Fibroblast of lung (primary cell): ENCODE results near the gene CLEC4F. TPM values are rescaled to one million over a fixed set of nuclear protein-coding genes. Genes with fewer than 3 reads are reported as not detected.

Experiments
- DNase-seq, 2 donors: peaks; one replicate each; pipeline versions ENCODE4 v3.0.0 to v3.0.0-alpha.2; 2010; ENCODE audit warnings: low read depth in 2 of 2
- H2AFZ ChIP-seq: 2 replicates; pipeline ENCODE4 v1.5.1; 2012; ENCODE audit warnings: low read length, control low read depth, inconsistent platforms
- H3K27ac ChIP-seq: 2 replicates; pipeline ENCODE4 v1.5.1; 2011; ENCODE audit warnings: low read length, control low read depth; ENCODE audit not compliant: insufficient read depth
- H3K27me3 ChIP-seq: 2 replicates; pipeline ENCODE4 v1.5.1; 2011; ENCODE audit warnings: mild to moderate bottlenecking, low read length; ENCODE audit not compliant: control insufficient read depth, insufficient read depth
- H3K36me3 ChIP-seq: 2 replicates; pipeline ENCODE4 v1.5.1; 2011; ENCODE audit warnings: low read length; ENCODE audit not compliant: control insufficient read depth, insufficient read depth
- H3K4me1 ChIP-seq: 2 replicates; pipeline ENCODE4 v1.5.1; 2011; ENCODE audit warnings: low read length; ENCODE audit not compliant: control insufficient read depth, insufficient read depth; ENCODE audit errors: extremely low read depth
- H3K4me2 ChIP-seq: 2 replicates; pipeline ENCODE4 v1.5.1; 2011; ENCODE audit warnings: low read length, control low read depth; ENCODE audit not compliant: insufficient read depth; ENCODE audit errors: extremely low read depth
- H3K4me3 ChIP-seq, 4 experiments: fragments of 200-600 bp in 1 of 4; sonication (generic) in 1 of 4; replicated peaks in 1 of 4; 2 replicates each; pipeline ENCODE4 v1.5.1; 2011 to 2016; ENCODE audit warnings: low read length in 4 of 4, low read depth in 3 of 4, mild to moderate bottlenecking in 3 of 4, control low read depth in 2 of 4, inconsistent platforms in 1 of 4, mixed read lengths in 1 of 4; ENCODE audit not compliant: insufficient read depth in 1 of 4; ENCODE audit errors: control extremely low read depth in 1 of 4
- H3K79me2 ChIP-seq: 2 replicates; pipeline ENCODE4 v1.5.1; 2012; ENCODE audit warnings: mild to moderate bottlenecking, low read length, inconsistent platforms; ENCODE audit not compliant: control insufficient read depth, insufficient read depth
- H3K9ac ChIP-seq: 2 replicates; pipeline ENCODE4 v1.5.1; 2011; ENCODE audit warnings: mild to moderate bottlenecking, low read length, control low read depth; ENCODE audit not compliant: insufficient read depth
- H3K9me3 ChIP-seq: 2 replicates; pipeline ENCODE4 v1.5.1; 2012; ENCODE audit warnings: low read depth, low read length; ENCODE audit not compliant: control insufficient read depth, insufficient read depth
- H4K20me1 ChIP-seq: 2 replicates; pipeline ENCODE4 v1.5.1; 2011; ENCODE audit warnings: low read length; ENCODE audit not compliant: control insufficient read depth, insufficient read depth; ENCODE audit errors: extremely low read depth
- EZH2 ChIP-seq: IDR thresholded peaks from 2 replicates; pipeline ENCODE4 v1.5.1; 2012; ENCODE audit warnings: low read length, control low read depth, mild to moderate bottlenecking; ENCODE audit errors: missing control alignments
- polyA plus RNA-seq, 2 donors: library from polyadenylated mRNA; depleted of rRNA in 1 of 2; stranded (reverse) in 1 of 2; unstranded in 1 of 2; fragments of >200 nt; gene quantifications; 2 replicates each; pipeline ENCODE4 v1.2.1, GENCODE V29; 2011 to 2012; ENCODE audit warnings: missing spikeins in 1 of 2
- total RNA-seq: library from RNA; depleted of rRNA; stranded (reverse); fragments of >200 nt; gene quantifications from 2 replicates; pipeline ENCODE4 v1.2.1, GENCODE V29; 2014
- TF ChIP-seq, protein P1 (sequence below), 2 donors: IDR thresholded peaks in 1 of 2; conservative IDR thresholded peaks in 1 of 2; 1 replicate in 1 of 2; 2 replicates in 1 of 2; pipeline ENCODE4 v1.5.1; 2011 to 2012; ENCODE audit warnings: low read length in 2 of 2, control low read depth in 1 of 2, inconsistent platforms in 1 of 2, low read depth in 1 of 2, mild to moderate bottlenecking in 1 of 2

CLEC4F gene
- total and polyA plus RNA-seq, 2 donors (not counting 1 experiment from before 2014, with no cell fraction given), result not detected

GRCh38 chr2:70807828-70808118 is 12.6 kb downstream of the CLEC4F start:
- Histone ChIP-seq H3K27me3 (peaks cover 2% of the 10 kb centered on the region), H3K4me1 (no peaks in the 10 kb centered on the region), H3K9ac (no peak overlapping the region), H3K79me2 (no peaks in the 10 kb centered on the region), H3K9me3 (no peaks in the 10 kb centered on the region), H3K4me2 (no peak overlapping the region), H3K27ac (no peak overlapping the region), H3K4me3 (no peak overlapping the region), H4K20me1 (no peaks in the 10 kb centered on the region), H3K36me3 (no peaks in the 10 kb centered on the region), H2AFZ (no peak overlapping the region)
- TF ChIP-seq, protein P1, sequence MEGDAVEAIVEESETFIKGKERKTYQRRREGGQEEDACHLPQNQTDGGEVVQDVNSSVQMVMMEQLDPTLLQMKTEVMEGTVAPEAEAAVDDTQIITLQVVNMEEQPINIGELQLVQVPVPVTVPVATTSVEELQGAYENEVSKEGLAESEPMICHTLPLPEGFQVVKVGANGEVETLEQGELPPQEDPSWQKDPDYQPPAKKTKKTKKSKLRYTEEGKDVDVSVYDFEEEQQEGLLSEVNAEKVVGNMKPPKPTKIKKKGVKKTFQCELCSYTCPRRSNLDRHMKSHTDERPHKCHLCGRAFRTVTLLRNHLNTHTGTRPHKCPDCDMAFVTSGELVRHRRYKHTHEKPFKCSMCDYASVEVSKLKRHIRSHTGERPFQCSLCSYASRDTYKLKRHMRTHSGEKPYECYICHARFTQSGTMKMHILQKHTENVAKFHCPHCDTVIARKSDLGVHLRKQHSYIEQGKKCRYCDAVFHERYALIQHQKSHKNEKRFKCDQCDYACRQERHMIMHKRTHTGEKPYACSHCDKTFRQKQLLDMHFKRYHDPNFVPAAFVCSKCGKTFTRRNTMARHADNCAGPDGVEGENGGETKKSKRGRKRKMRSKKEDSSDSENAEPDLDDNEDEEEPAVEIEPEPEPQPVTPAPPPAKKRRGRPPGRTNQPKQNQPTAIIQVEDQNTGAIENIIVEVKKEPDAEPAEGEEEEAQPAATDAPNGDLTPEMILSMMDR (conservative IDR thresholded peaks at IDR 0.05 in 1 of 2, IDR thresholded peaks at IDR 0.05 in 1 of 2; ENCODE audit: low read depth in 1 of 2, low read length in 2 of 2), result no peak
- no peak for TF ChIP-seq EZH2
- no peak for DNase-seq

DNA sequence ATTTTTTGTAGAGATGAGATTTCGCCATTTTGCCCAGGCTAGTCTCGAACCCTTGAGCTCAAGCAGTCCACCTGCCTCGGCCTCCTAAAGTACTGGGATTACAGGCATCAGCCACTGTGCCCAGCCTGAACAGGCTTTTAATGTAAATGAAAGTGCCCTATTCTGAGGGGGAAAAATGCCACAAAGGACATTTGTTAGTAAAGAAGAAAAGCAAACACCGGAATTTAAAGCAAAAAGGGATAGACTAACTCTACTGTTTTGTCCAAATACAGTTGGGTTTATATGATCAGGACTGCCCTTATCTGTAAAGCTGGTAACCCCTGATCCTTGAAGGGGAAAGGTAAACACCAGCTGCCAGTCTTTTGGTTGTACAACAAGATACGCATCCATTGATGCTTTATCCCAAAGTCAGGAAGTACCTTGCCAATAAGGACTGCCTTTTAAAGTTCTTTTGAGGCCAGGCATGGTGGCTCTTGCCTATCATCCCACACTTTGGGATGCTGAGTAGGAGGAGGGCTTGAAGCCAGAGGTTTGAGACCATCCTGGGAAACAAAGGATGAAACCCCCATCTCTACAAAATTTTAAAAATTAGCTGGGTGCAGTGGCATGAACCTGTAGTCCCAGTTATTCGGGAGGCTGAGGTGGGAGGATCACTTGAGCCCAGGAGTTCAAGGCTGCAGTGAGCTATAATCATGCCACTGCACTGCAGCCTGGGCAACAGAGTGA is 13.1 kb downstream of the CLEC4F start:
- Histone ChIP-seq H3K27me3 (peaks cover 2% of the 10 kb centered on the region), H3K4me3 (no peak overlapping the region), H3K4me2 (no peak overlapping the region), H3K36me3 (no peaks in the 10 kb centered on the region), H3K9me3 (no peaks in the 10 kb centered on the region), H3K27ac (no peak overlapping the region), H4K20me1 (no peaks in the 10 kb centered on the region), H3K4me1 (no peaks in the 10 kb centered on the region), H3K79me2 (no peaks in the 10 kb centered on the region), H3K9ac (no peak overlapping the region), H2AFZ (no peak overlapping the region)
- TF ChIP-seq, protein P1 (conservative IDR thresholded peaks at IDR 0.05 in 1 of 2, IDR thresholded peaks at IDR 0.05 in 1 of 2; ENCODE audit: low read depth in 1 of 2, low read length in 2 of 2), result no peak
- TF ChIP-seq EZH2, result no peak
- no peak for DNase-seq

GRCh38 chr2:70806620-70807019 is 13.8 kb downstream of the CLEC4F start:
- H4K20me1 ChIP-seq, result no peaks in the 10 kb centered on the region
- TF ChIP-seq, protein P1 (conservative IDR thresholded peaks at IDR 0.05 in 1 of 2, IDR thresholded peaks at IDR 0.05 in 1 of 2; ENCODE audit: low read depth in 1 of 2, low read length in 2 of 2), result no peak
- no peak for TF ChIP-seq EZH2
- no peak overlapping the region for H3K4me3 ChIP-seq
- H3K79me2 ChIP-seq, result no peaks in the 10 kb centered on the region
- H3K27me3 ChIP-seq, result peaks cover 2% of the 10 kb centered on the region
- H2AFZ ChIP-seq, result no peak overlapping the region
- H3K9me3 ChIP-seq, result no peaks in the 10 kb centered on the region
- H3K4me1 ChIP-seq, result no peaks in the 10 kb centered on the region
- no peaks in the 10 kb centered on the region for H3K36me3 ChIP-seq
- no peak for DNase-seq
- H3K4me2 ChIP-seq, result no peak overlapping the region
- H3K27ac ChIP-seq, result no peak overlapping the region
- no peak overlapping the region for H3K9ac ChIP-seq
